Dedifferentiated amniotic fluid mesenchymal stem cell (primary cell): ENCODE results near the gene FOXQ1.
A peak's percentile ranks its signal among the peaks of the same experiment; 100 is the strongest.
"Not testable (repeated sequence)": the region's sequence is repeated elsewhere in the genome, so short reads cannot be mapped to it uniquely, and the experiment has no call there.

Source experiments
- DNase-seq: peaks from one replicate; pipeline ENCODE4 v3.0.0-alpha.2; 2016; ENCODE audit errors: extremely low spot score

FOXQ1 gene

GRCh38 chr6:1322156-1322555 is 10.3 kb downstream of the FOXQ1 start:
- no peak for DNase-seq

GRCh38 chr6:1322696-1323219 is 10.9 kb downstream of the FOXQ1 start:
- DNase-seq, result peak; percentile 80

- no peak for DNase-seq
These were observed 13.0 kb downstream of the FOXQ1 start for GRCh38 chr6:1324936-1325335.

- peak; percentile 88 for DNase-seq
These were observed 13.8 kb downstream of the FOXQ1 start for GRCh38 chr6:1325461-1326309.

- DNase-seq, result no peak
These were observed 14.7 kb downstream of the FOXQ1 start for GRCh38 chr6:1326535-1327121.

GRCh38 chr6:1327630-1328029 is 15.7 kb downstream of the FOXQ1 start:
- no peak for DNase-seq

- no peak for DNase-seq
These were observed 16.4 kb downstream of the FOXQ1 start for GRCh38 chr6:1328129-1328800.

GRCh38 chr6:1329708-1330107 is 17.8 kb downstream of the FOXQ1 start:
- DNase-seq, result no peak

- DNase-seq, result no peak
These were observed 22.8 kb downstream of the FOXQ1 start for GRCh38 chr6:1334684-1335083.

GRCh38 chr6:1335367-1336037 is 23.6 kb downstream of the FOXQ1 start:
- peak; percentile 75 for DNase-seq

GRCh38 chr6:1336246-1336843 is 24.4 kb downstream of the FOXQ1 start:
- no peak for DNase-seq

GRCh38 chr6:1337791-1338190 is 25.9 kb downstream of the FOXQ1 start:
- no peak for DNase-seq

- DNase-seq, result no peak
These were observed 34.2 kb downstream of the FOXQ1 start for GRCh38 chr6:1346101-1346500.

GRCh38 chr6:1346558-1347091 is 34.7 kb downstream of the FOXQ1 start:
- DNase-seq, result no peak

- DNase-seq, result no peak
These were observed 35.3 kb downstream of the FOXQ1 start for GRCh38 chr6:1347161-1347560.

GRCh38 chr6:1348675-1349074 is 36.8 kb downstream of the FOXQ1 start:
- DNase-seq, result no peak

GRCh38 chr6:1349655-1350054 is 37.8 kb downstream of the FOXQ1 start:
- DNase-seq, result no peak

GRCh38 chr6:1351381-1352008 is 39.6 kb downstream of the FOXQ1 start:
- no peak for DNase-seq

- DNase-seq, result not testable (repeated sequence)
These were observed 43.2 kb downstream of the FOXQ1 start for GRCh38 chr6:1355068-1355467.

- not testable (repeated sequence) for DNase-seq
These were observed 49.8 kb downstream of the FOXQ1 start for GRCh38 chr6:1361717-1362116.

GRCh38 chr6:1362643-1363042 is 50.7 kb downstream of the FOXQ1 start:
- no peak for DNase-seq
